AG09319 (cell line): ENCODE results near the gene PEX10.

Experiments
- DNase-seq: peaks from one replicate; pipeline ENCODE4 v3.0.0-alpha.2; 2010; ENCODE audit warnings: low read depth; ENCODE audit errors: extremely low read depth
- CTCF ChIP-seq: IDR thresholded peaks from 2 replicates; pipeline ENCODE4 v1.5.1; 2011; ENCODE audit warnings: low read depth, mild to moderate bottlenecking, inconsistent platforms, low read length, moderate library complexity

PEX10 gene

GRCh38 chr1:2436876-2437275 is 24.5 kb upstream of the PEX10 start:
- TF ChIP-seq CTCF = no peak
- DNase-seq = no peak

GRCh38 chr1:2435746-2436355 is 23.5 kb upstream of the PEX10 start:
- DNase-seq = no peak
- TF ChIP-seq CTCF = no peak

GRCh38 chr1:2435091-2435490 is 22.7 kb upstream of the PEX10 start:
- DNase-seq = no peak
- TF ChIP-seq CTCF = no peak

- no peak for TF ChIP-seq CTCF
- DNase-seq = no peak
These were observed 21.7 kb upstream of the PEX10 start for GRCh38 chr1:2433936-2434655.

GRCh38 chr1:2433196-2433595 is 20.8 kb upstream of the PEX10 start:
- no peak for TF ChIP-seq CTCF
- no peak for DNase-seq

GRCh38 chr1:2432441-2432844 is 20.1 kb upstream of the PEX10 start:
- no peak for DNase-seq

More at GRCh38 chr1:2432441-2432844, 20.1 kb upstream of the PEX10 start:
- no peak for TF ChIP-seq CTCF
